Measurements from ENCODE around the gene FAM131A. TPM values are rescaled to one million over a fixed set of nuclear protein-coding genes. Genes with fewer than 3 reads are reported as not detected.

Gene FAM131A
- polyA plus RNA-seq, 1 donor (not counting 4 experiments of a cell fraction or from before 2014, with no cell fraction given): 10.8 TPM

GRCh38 chr3:184328516-184328915 is 8.9 kb upstream of the FAM131A start:
- Histone ChIP-seq H3K27me3 (ENCODE audit: control insufficient read depth, extremely low read depth, insufficient read depth, low read length) (no peaks in the 10 kb centered on the region), H3K27ac (ENCODE audit: control insufficient read depth, insufficient read depth, low read length) (no peak overlapping the region), H3K9me1 (ENCODE audit: control insufficient read depth, extremely low read depth, insufficient read depth, low read length) (peaks cover 2% of the 10 kb centered on the region), H4K20me1 (ENCODE audit: control insufficient read depth, extremely low read depth, insufficient read depth, low read length) (peaks cover 14% of the 10 kb centered on the region), H3K9ac (ENCODE audit: control insufficient read depth, extremely low read depth, insufficient read depth, low read length) (no peak overlapping the region), H2AFZ (ENCODE audit: control insufficient read depth, low read length) (no peak overlapping the region), H3K79me2 (ENCODE audit: control insufficient read depth, insufficient read depth, low read length) (peaks cover 57% of the 10 kb centered on the region), H3K4me1 (ENCODE audit: control insufficient read depth, extremely low read depth, insufficient read depth, low read length) (peaks cover 27% of the 10 kb centered on the region), H3K9me3 (ENCODE audit: control insufficient read depth, low read depth, low read length) (no peaks in the 10 kb centered on the region), H3K4me2 (ENCODE audit: control insufficient read depth, extremely low read depth, insufficient read depth, low read depth, low read length) (no peak overlapping the region), H3K36me3 (ENCODE audit: control insufficient read depth in 2 of 2, extremely low read depth in 1 of 2, insufficient read depth in 2 of 2, low read length in 2 of 2) (peaks cover 75 to 77% of the 10 kb centered on the region in 2 experiments), H3K4me3 (ENCODE audit: control insufficient read depth in 2 of 3, extremely low read depth in 1 of 3, insufficient read depth in 2 of 3, low read depth in 1 of 3, low read length in 3 of 3) (no peak overlapping the region)
- TF ChIP-seq EZH2 (IDR thresholded peaks at IDR 0.05; ENCODE audit: low read length) (no peak), CTCF (optimal IDR thresholded peaks at IDR 0.05 in 1 of 3, IDR thresholded peaks at IDR 0.05 in 1 of 3, conservative IDR thresholded peaks at IDR 0.05 in 1 of 3; ENCODE audit: extremely low read depth in 1 of 3, insufficient read depth in 2 of 3, low read length in 3 of 3) (no peak)
- no peak for FAIRE-seq
- no peak for DNase-seq (ENCODE audit: low read depth, low spot score)
- dilution Hi-C loops (cut with MboI; ENCODE audit: extremely low pct_ligation_motif_present, low sequenced_read_pairs): no loop called here

- FAIRE-seq: peak; percentile 98
- no peak overlapping the region for H2AFZ ChIP-seq (ENCODE audit: control insufficient read depth, low read length)
- peak overlapping the region in 2 of 3 experiments; percentile 4 to 28 for H3K4me3 ChIP-seq (ENCODE audit: control insufficient read depth in 2 of 3, extremely low read depth in 1 of 3, insufficient read depth in 2 of 3, low read depth in 1 of 3, low read length in 3 of 3)
- H3K4me1 ChIP-seq (ENCODE audit: control insufficient read depth, extremely low read depth, insufficient read depth, low read length): peaks cover 62% of the 10 kb centered on the region
- H3K27ac ChIP-seq (ENCODE audit: control insufficient read depth, insufficient read depth, low read length): peak overlapping the region; percentile 85
- peaks cover 30% of the 10 kb centered on the region for H3K79me2 ChIP-seq (ENCODE audit: control insufficient read depth, insufficient read depth, low read length)
- no peaks in the 10 kb centered on the region for H3K27me3 ChIP-seq (ENCODE audit: control insufficient read depth, extremely low read depth, insufficient read depth, low read length)
- peaks cover 53 to 59% of the 10 kb centered on the region in 2 experiments for H3K36me3 ChIP-seq (ENCODE audit: control insufficient read depth in 2 of 2, extremely low read depth in 1 of 2, insufficient read depth in 2 of 2, low read length in 2 of 2)
- peak; percentile 70 for DNase-seq (ENCODE audit: low read depth, low spot score)
- H3K9me3 ChIP-seq (ENCODE audit: control insufficient read depth, low read depth, low read length): no peaks in the 10 kb centered on the region
- dilution Hi-C loops (cut with MboI; ENCODE audit: extremely low pct_ligation_motif_present, low sequenced_read_pairs): no loop called here
- H3K9ac ChIP-seq (ENCODE audit: control insufficient read depth, extremely low read depth, insufficient read depth, low read length): peak overlapping the region; percentile 64
- H3K9me1 ChIP-seq (ENCODE audit: control insufficient read depth, extremely low read depth, insufficient read depth, low read length): peaks cover 3% of the 10 kb centered on the region
- no peak for TF ChIP-seq EZH2 (IDR thresholded peaks at IDR 0.05; ENCODE audit: low read length)
- TF ChIP-seq CTCF (optimal IDR thresholded peaks at IDR 0.05 in 1 of 3, IDR thresholded peaks at IDR 0.05 in 1 of 3, conservative IDR thresholded peaks at IDR 0.05 in 1 of 3; ENCODE audit: extremely low read depth in 1 of 3, insufficient read depth in 2 of 3, low read length in 3 of 3): no peak
- peak overlapping the region; percentile 73 for H3K4me2 ChIP-seq (ENCODE audit: control insufficient read depth, extremely low read depth, insufficient read depth, low read depth, low read length)
- peaks cover 14% of the 10 kb centered on the region for H4K20me1 ChIP-seq (ENCODE audit: control insufficient read depth, extremely low read depth, insufficient read depth, low read length)
Observed at GRCh38 chr3:184332370-184333090, 4.9 kb upstream of the FAM131A start.
